Kidney (tissue), 14 donors: ENCODE results near the gene CD226. TPM values are rescaled to one million over a fixed set of nuclear protein-coding genes. Genes with fewer than 3 reads are reported as not detected.

Source experiments
- DNase-seq, 5 donors: peaks; one replicate each; pipeline ENCODE4 v3.0.0-alpha.2; 2013 to 2020
- FAIRE-seq: peaks from 2 replicates; lab custom pipeline; 2012; peaks lifted over from hg19 to GRCh38; lab: Jason Lieb, UNC
- H3K27ac ChIP-seq, 2 donors: one replicate each; pipeline ENCODE4 v1.7.0; 2013; ENCODE audit warnings: low read depth in 2 of 2, low read length in 2 of 2, inconsistent platforms in 1 of 2
- H3K27me3 ChIP-seq: one replicate; pipeline ENCODE4 v1.7.1; 2013; ENCODE audit warnings: low read length, inconsistent platforms; ENCODE audit not compliant: control insufficient read depth, insufficient read depth
- H3K36me3 ChIP-seq, 3 donors: one replicate each; pipeline versions ENCODE4 v1.7.0 to v1.7.1; 2013; ENCODE audit warnings: low read length in 3 of 3, control low read depth in 1 of 3, inconsistent platforms in 1 of 3; ENCODE audit not compliant: insufficient read depth in 3 of 3, control insufficient read depth in 2 of 3
- H3K4me1 ChIP-seq, 3 donors: one replicate each; pipeline versions ENCODE4 v1.7.0 to v1.7.1; 2013; ENCODE audit warnings: low read length in 3 of 3, inconsistent platforms in 1 of 3, low read depth in 1 of 3; ENCODE audit not compliant: control insufficient read depth in 2 of 3, insufficient read depth in 2 of 3
- H3K4me3 ChIP-seq, 3 donors: one replicate each; pipeline versions ENCODE4 v1.7.0 to v1.8.1; 2013; ENCODE audit warnings: low read length in 3 of 3, control low read depth in 1 of 3, inconsistent platforms in 1 of 3
- H3K9ac ChIP-seq, 3 donors: one replicate each; pipeline versions ENCODE4 v1.7.0 to v1.7.1; 2013; ENCODE audit warnings: low read length in 3 of 3, control low read depth in 1 of 3, inconsistent platforms in 1 of 3
- H3K9me3 ChIP-seq, 3 donors: one replicate each; pipeline versions ENCODE4 v1.7.0 to v1.7.1; 2013; ENCODE audit warnings: low read length in 3 of 3, control low read depth in 1 of 3, inconsistent platforms in 1 of 3; ENCODE audit not compliant: control insufficient read depth in 2 of 3, insufficient read depth in 1 of 3
- CTCF ChIP-seq: IDR thresholded peaks from 3 replicates; pipeline ENCODE4 v1.5.1; 2012; ENCODE audit warnings: mild to moderate bottlenecking, moderate library complexity, borderline replicate concordance; ENCODE audit not compliant: insufficient read depth; ENCODE audit errors: extremely low read depth
- intact Hi-C: fragments of 100-400 bp; cut with DNase I; formaldehyde crosslinking; loops from one replicate; pipeline ENCODE4 v1.11.1; 2022
- polyA plus RNA-seq: library from polyadenylated mRNA; stranded (reverse); fragments of 350-450 nt; fragmentation: Illumina TruSeq; extraction: RNeasy Lipid Tissue Mini Kit (QIAGEN cat#74804); gene quantifications from one replicate; pipeline ENCODE4 v1.2.3, GENCODE V29; 2014; ENCODE audit warnings: low read depth, low replicate concordance; ENCODE audit not compliant: insufficient read depth
- total RNA-seq: library from RNA; stranded (reverse); fragmentation: NEBNext Ultra II Directional; extraction: Animal tissue kit (Norgen Biotek cat#: 25700); gene quantifications from one replicate; pipeline ENCODE4 v1.2.1, GENCODE V29; 2021
- donor health status: control.
- donor health status: control.
- donor health status: control.
- donor health status: control.
- donor health status: control.
- donor health status: DM: yes; HTN: yes; CAD: no.
- donor health status: Normal renal cell carcinoma (clear cell type).

Gene CD226
- total and polyA plus RNA-seq, 2 donors from 2014 or later, result 0.28 to 5.0 TPM

- Histone ChIP-seq H3K36me3 (no peaks in the 10 kb centered on the region), H3K4me3 (no peak overlapping the region), H3K27ac (no peak overlapping the region), H3K4me1 (no peaks in the 10 kb centered on the region), H3K9me3 (no peaks in the 10 kb centered on the region), H3K27me3 (no peaks in the 10 kb centered on the region), H3K9ac (no peak overlapping the region)
- no peak for TF ChIP-seq CTCF
- intact Hi-C loops, result no loop called here
- FAIRE-seq, result no peak
- DNase-seq, result no peak
These were observed 127.1 kb downstream of the CD226 start for GRCh38 chr18:69820538-69820937.

- Histone ChIP-seq H3K4me1 (no peaks in the 10 kb centered on the region), H3K36me3 (no peaks in the 10 kb centered on the region), H3K9me3 (no peaks in the 10 kb centered on the region), H3K4me3 (no peak overlapping the region), H3K27ac (no peak overlapping the region), H3K27me3 (no peaks in the 10 kb centered on the region), H3K9ac (no peak overlapping the region)
- intact Hi-C loops, result no loop called here
- no peak for FAIRE-seq
- DNase-seq, result no peak
- TF ChIP-seq CTCF, result no peak
These were observed 128.2 kb downstream of the CD226 start for GRCh38 chr18:69819460-69819859.

GRCh38 chr18:69817335-69817940 lies 130.2 kb downstream of the CD226 start:
- H3K27me3 ChIP-seq, result no peaks in the 10 kb centered on the region
- no peaks in the 10 kb centered on the region for H3K4me1 ChIP-seq
- no peak overlapping the region for H3K9ac ChIP-seq
- DNase-seq (peak in 2 of 5 donors; percentile 35 to 69), FAIRE-seq (no peak)
- H3K9me3 ChIP-seq, result no peaks in the 10 kb centered on the region
- H3K27ac ChIP-seq, result no peak overlapping the region
- H3K36me3 ChIP-seq, result no peaks in the 10 kb centered on the region
- no peak overlapping the region for H3K4me3 ChIP-seq
- TF ChIP-seq CTCF, result no peak
- intact Hi-C loops, result no loop called here

- FAIRE-seq, result no peak
- intact Hi-C loops, result no loop called here
- no peak overlapping the region for H3K9ac ChIP-seq
- no peaks in the 10 kb centered on the region for H3K4me1 ChIP-seq
- H3K9me3 ChIP-seq, result no peaks in the 10 kb centered on the region
- TF ChIP-seq CTCF, result no peak
- DNase-seq, result no peak
- no peak overlapping the region for H3K4me3 ChIP-seq
- no peaks in the 10 kb centered on the region for H3K36me3 ChIP-seq
- no peaks in the 10 kb centered on the region for H3K27me3 ChIP-seq
- H3K27ac ChIP-seq, result no peak overlapping the region
These were observed 132.8 kb downstream of the CD226 start for GRCh38 chr18:69814861-69815385.
